ENCODE results near the gene CAPG. TPM values are rescaled to one million over a fixed set of nuclear protein-coding genes. Genes with fewer than 3 reads are reported as not detected.

CAPG gene
- total and polyA plus RNA-seq, 2 of the 4 experiments (the other 2 are of a cell fraction), result 79.9 to 98.3 TPM

DNA sequence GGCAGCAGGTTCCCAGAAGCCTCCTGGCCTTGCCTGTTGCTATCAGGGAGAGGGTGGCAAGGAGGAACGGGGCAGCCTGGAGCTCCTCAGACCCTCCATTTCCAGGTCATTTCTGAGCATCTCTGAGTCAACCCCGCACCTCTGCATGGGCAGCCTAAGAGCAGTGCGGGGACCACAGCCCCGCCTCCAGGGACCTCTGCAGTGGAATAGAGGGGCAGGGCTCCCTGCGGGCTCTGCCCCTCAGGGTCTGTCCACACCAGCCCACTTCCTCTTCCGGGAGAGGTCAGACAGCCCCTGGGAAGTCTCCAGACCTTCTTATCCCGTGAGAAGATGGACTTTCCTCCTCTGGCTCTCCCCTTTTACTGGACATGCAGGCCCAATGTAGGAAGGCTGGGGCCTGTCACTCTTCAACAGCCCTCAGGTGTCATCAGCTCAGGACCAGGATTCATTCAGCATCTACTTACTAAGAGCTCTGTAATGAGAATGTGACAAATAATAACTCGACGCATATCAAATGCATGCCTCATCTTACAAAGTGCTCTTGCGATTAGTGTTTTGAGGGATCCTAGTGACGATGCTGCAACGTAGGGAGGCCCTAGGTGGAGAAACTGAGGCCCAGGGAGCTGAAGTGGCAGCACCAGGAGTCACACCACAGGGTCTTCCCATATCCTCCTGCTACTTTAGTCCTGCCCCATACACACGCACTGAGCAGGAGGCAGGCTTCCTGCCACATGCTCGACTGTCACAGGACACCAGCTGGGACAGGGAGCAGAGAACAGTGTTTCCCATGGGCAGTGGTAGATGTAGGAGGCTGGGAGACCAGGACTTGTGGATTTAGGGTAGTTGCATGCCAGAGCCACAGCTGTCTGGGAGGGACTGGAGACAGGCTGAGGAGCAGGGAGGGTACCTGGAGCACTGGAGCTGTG lies 36.4 kb upstream of the CAPG start (continued):
- TF ChIP-seq MAFK (IDR thresholded peaks at IDR 0.05; ENCODE audit: low read depth, low read length) (no peak), NFE2L2 (IDR thresholded peaks at IDR 0.05; ENCODE audit: low read depth, low read length) (no peak)

All from IMR-90 (cell line).